Measurements from ENCODE around the gene AGTRAP. TPM values are rescaled to one million over a fixed set of nuclear protein-coding genes. Genes with fewer than 3 reads are reported as not detected.

The AGTRAP gene
- 105 and 126 TPM in 2 replicates for total RNA-seq (2014; rRNA removed; shearing (Covaris generic))

GRCh38 chr1:11735854-11736745 lies at the start of gene AGTRAP:
TSS of gene AGTRAP (plus strand) at chr1:11736136. CDS start at chr1:11736209, 73 bp downstream.
- peak; percentile 91 for DNase-seq (ENCODE audit: low read depth)

GRCh38 chr1:11688506-11688905 lies 47.4 kb upstream of the AGTRAP start:
- no peak for DNase-seq (ENCODE audit: low read depth)

- DNase-seq (ENCODE audit: low read depth), result no peak
These were observed 45.3 kb upstream of the AGTRAP start for GRCh38 chr1:11690397-11691301.

- DNase-seq (ENCODE audit: low read depth), result no peak
These were observed 44.5 kb upstream of the AGTRAP start, which contains the start of gene DRAXIN for GRCh38 chr1:11691302-11691914. TSS of gene DRAXIN (plus strand) at chr1:11691710. CDS start at chr1:11706259, 14,549 bp downstream.

GRCh38 chr1:11691928-11692711 lies 43.8 kb upstream of the AGTRAP start:
- DNase-seq (ENCODE audit: low read depth), result no peak

GRCh38 chr1:11693024-11693590 lies 42.8 kb upstream of the AGTRAP start:
- peak; percentile 96 for DNase-seq (ENCODE audit: low read depth)

GRCh38 chr1:11693917-11694316 lies 42.0 kb upstream of the AGTRAP start:
- DNase-seq (ENCODE audit: low read depth), result no peak

GRCh38 chr1:11695861-11696260 lies 40.1 kb upstream of the AGTRAP start:
- no peak for DNase-seq (ENCODE audit: low read depth)

- DNase-seq (ENCODE audit: low read depth), result no peak
These were observed 38.6 kb upstream of the AGTRAP start for GRCh38 chr1:11697188-11697892.

GRCh38 chr1:11697893-11698210 lies 38.1 kb upstream of the AGTRAP start:
- DNase-seq (ENCODE audit: low read depth), result no peak

- DNase-seq (ENCODE audit: low read depth), result no peak
These were observed 35.1 kb upstream of the AGTRAP start for GRCh38 chr1:11700601-11701467.

- peak; percentile 29 for DNase-seq (ENCODE audit: low read depth)
These were observed 34.4 kb upstream of the AGTRAP start for GRCh38 chr1:11701551-11701961.

- no peak for DNase-seq (ENCODE audit: low read depth)
These were observed 33.7 kb upstream of the AGTRAP start for GRCh38 chr1:11701981-11702803.

- no peak for DNase-seq (ENCODE audit: low read depth)
These were observed 32.4 kb upstream of the AGTRAP start for GRCh38 chr1:11703357-11704193.

GRCh38 chr1:11704194-11704529 lies 31.8 kb upstream of the AGTRAP start:
- DNase-seq (ENCODE audit: low read depth), result no peak

- no peak for DNase-seq (ENCODE audit: low read depth)
These were observed 31.1 kb upstream of the AGTRAP start for GRCh38 chr1:11704691-11705475.

GRCh38 chr1:11705596-11705995 lies 30.3 kb upstream of the AGTRAP start:
- DNase-seq (ENCODE audit: low read depth), result no peak
